Measurements from ENCODE around the gene HNRNPF.
"Not testable (repeated sequence)": the region's sequence is repeated elsewhere in the genome, so short reads cannot be mapped to it uniquely, and the experiment has no call there.

The HNRNPF gene

GRCh38 chr10:43453266-43453831 lies 44.4 kb upstream of the HNRNPF start:
- Histone ChIP-seq H2AFZ (ENCODE audit: low read length) (no peak overlapping the region), H3K4me2 (ENCODE audit: insufficient read depth, low read length, poor library complexity, severe bottlenecking) (no peak overlapping the region), H3K23ac (ENCODE audit: low read depth, low read length, poor library complexity) (no peak overlapping the region), H2BK5ac (ENCODE audit: low read length) (no peak overlapping the region), H3K9ac (ENCODE audit: low read depth, low read length, poor library complexity) (no peak overlapping the region), H3K79me1 (ENCODE audit: low read depth, low read length) (no peaks in the 10 kb centered on the region), H2BK12ac (ENCODE audit: low read length) (no peak overlapping the region), H4K8ac (ENCODE audit: low read depth, low read length) (no peak overlapping the region), H2AK5ac (ENCODE audit: low read depth, low read length) (no peak overlapping the region), H3K14ac (ENCODE audit: low read length) (no peak overlapping the region), H3K18ac (ENCODE audit: low read length) (no peak overlapping the region), H3K4me1 (ENCODE audit: control insufficient read depth in 2 of 2, insufficient read depth in 1 of 2, low read depth in 1 of 2, low read length in 2 of 2) (peaks cover 0 to 3% of the 10 kb centered on the region in 2 donors), H3K27ac (replicated peaks; ENCODE audit: low read length) (no peak overlapping the region), H3K36me3 (replicated peaks in 1 of 2; ENCODE audit: control insufficient read depth in 2 of 2, insufficient read depth in 2 of 2, low read length in 2 of 2) (no peaks in the 10 kb centered on the region), H3K27me3 (ENCODE audit: control insufficient read depth in 3 of 3, insufficient read depth in 3 of 3, low read depth in 1 of 3, low read length in 3 of 3) (no peaks in the 10 kb centered on the region), H2BK15ac (ENCODE audit: low read length) (no peak overlapping the region), H2BK120ac (ENCODE audit: low read depth, low read length) (no peak overlapping the region), H4K91ac (ENCODE audit: low read depth, low read length, poor library complexity) (no peak overlapping the region), H3K9me3 (replicated peaks in 1 of 2; ENCODE audit: control insufficient read depth in 2 of 2, insufficient read depth in 1 of 2, low read depth in 1 of 2, low read length in 2 of 2) (peaks cover 0 to 5% of the 10 kb centered on the region in 2 donors), H3K4ac (ENCODE audit: low read length) (no peak overlapping the region), H3K4me3 (ENCODE audit: low read length in 2 of 2) (no peak overlapping the region)
- no peak for DNase-seq (ENCODE audit: low spot score)
- WGBS, 2 donors (ENCODE audit: extremely low coverage in 2 of 2, insufficient read length in 2 of 2, insufficient replicate concordance in 1 of 2) = no CpG with 5 or more reads among the region's 4 CpGs

- Histone ChIP-seq H3K27ac (replicated peaks; ENCODE audit: low read length) (no peak overlapping the region), H3K23ac (ENCODE audit: low read depth, low read length, poor library complexity) (no peak overlapping the region), H3K18ac (ENCODE audit: low read length) (no peak overlapping the region), H3K79me1 (ENCODE audit: low read depth, low read length) (no peaks in the 10 kb centered on the region), H3K4ac (ENCODE audit: low read length) (no peak overlapping the region), H3K9me3 (replicated peaks in 1 of 2; ENCODE audit: control insufficient read depth in 2 of 2, insufficient read depth in 1 of 2, low read depth in 1 of 2, low read length in 2 of 2) (peaks cover 0 to 8% of the 10 kb centered on the region in 2 donors), H3K14ac (ENCODE audit: low read length) (no peak overlapping the region), H4K91ac (ENCODE audit: low read depth, low read length, poor library complexity) (no peak overlapping the region), H2BK12ac (ENCODE audit: low read length) (no peak overlapping the region), H3K27me3 (ENCODE audit: control insufficient read depth in 3 of 3, insufficient read depth in 3 of 3, low read depth in 1 of 3, low read length in 3 of 3) (no peaks in the 10 kb centered on the region), H2BK120ac (ENCODE audit: low read depth, low read length) (no peak overlapping the region), H4K8ac (ENCODE audit: low read depth, low read length) (no peak overlapping the region), H3K4me2 (ENCODE audit: insufficient read depth, low read length, poor library complexity, severe bottlenecking) (no peak overlapping the region), H2AFZ (ENCODE audit: low read length) (no peak overlapping the region), H3K9ac (ENCODE audit: low read depth, low read length, poor library complexity) (no peak overlapping the region), H3K4me1 (ENCODE audit: control insufficient read depth in 2 of 2, insufficient read depth in 1 of 2, low read depth in 1 of 2, low read length in 2 of 2) (peaks cover 0 to 3% of the 10 kb centered on the region in 2 donors), H3K4me3 (ENCODE audit: low read length in 2 of 2) (no peak overlapping the region), H2BK5ac (ENCODE audit: low read length) (no peak overlapping the region), H2AK5ac (ENCODE audit: low read depth, low read length) (no peak overlapping the region), H3K36me3 (replicated peaks in 1 of 2; ENCODE audit: control insufficient read depth in 2 of 2, insufficient read depth in 2 of 2, low read length in 2 of 2) (no peaks in the 10 kb centered on the region), H2BK15ac (ENCODE audit: low read length) (no peak overlapping the region)
- WGBS, 2 donors (ENCODE audit: extremely low coverage in 2 of 2, insufficient read length in 2 of 2, insufficient replicate concordance in 1 of 2) = no CpG with 5 or more reads among the region's 4 CpGs
- DNase-seq (ENCODE audit: low spot score) = no peak
Measured at GRCh38 chr10:43452356-43452914, 43.4 kb upstream of the HNRNPF start.

- no peak overlapping the region for H2AFZ ChIP-seq (ENCODE audit: low read length)
- no CpG with 5 or more reads among the region's 2 CpGs for WGBS, 2 donors (ENCODE audit: extremely low coverage in 2 of 2, insufficient read length in 2 of 2, insufficient replicate concordance in 1 of 2)
- no peak overlapping the region for H3K14ac ChIP-seq (ENCODE audit: low read length)
- no peak overlapping the region for H3K9ac ChIP-seq (ENCODE audit: low read depth, low read length, poor library complexity)
- no peak overlapping the region for H4K91ac ChIP-seq (ENCODE audit: low read depth, low read length, poor library complexity)
- no peak for DNase-seq (ENCODE audit: low spot score)
- H3K27ac ChIP-seq (replicated peaks; ENCODE audit: low read length) = no peak overlapping the region
- no peak overlapping the region for H3K18ac ChIP-seq (ENCODE audit: low read length)
- H3K36me3 ChIP-seq (replicated peaks in 1 of 2; ENCODE audit: control insufficient read depth in 2 of 2, insufficient read depth in 2 of 2, low read length in 2 of 2) = no peaks in the 10 kb centered on the region
- no peaks in the 10 kb centered on the region for H3K4me1 ChIP-seq (ENCODE audit: control insufficient read depth in 2 of 2, insufficient read depth in 1 of 2, low read depth in 1 of 2, low read length in 2 of 2)
- H2BK120ac ChIP-seq (ENCODE audit: low read depth, low read length) = no peak overlapping the region
- no peak overlapping the region for H4K8ac ChIP-seq (ENCODE audit: low read depth, low read length)
- no peak overlapping the region for H2AK5ac ChIP-seq (ENCODE audit: low read depth, low read length)
- peaks cover 0 to 9% of the 10 kb centered on the region in 2 donors for H3K9me3 ChIP-seq (replicated peaks in 1 of 2; ENCODE audit: control insufficient read depth in 2 of 2, insufficient read depth in 1 of 2, low read depth in 1 of 2, low read length in 2 of 2)
- H2BK5ac ChIP-seq (ENCODE audit: low read length) = no peak overlapping the region
- H3K27me3 ChIP-seq (ENCODE audit: control insufficient read depth in 3 of 3, insufficient read depth in 3 of 3, low read depth in 1 of 3, low read length in 3 of 3) = no peaks in the 10 kb centered on the region
- H2BK15ac ChIP-seq (ENCODE audit: low read length) = no peak overlapping the region
- H3K4me2 ChIP-seq (ENCODE audit: insufficient read depth, low read length, poor library complexity, severe bottlenecking) = no peak overlapping the region
- H3K4me3 ChIP-seq (ENCODE audit: low read length in 2 of 2) = no peak overlapping the region
- H3K23ac ChIP-seq (ENCODE audit: low read depth, low read length, poor library complexity) = no peak overlapping the region
- H2BK12ac ChIP-seq (ENCODE audit: low read length) = no peak overlapping the region
- no peaks in the 10 kb centered on the region for H3K79me1 ChIP-seq (ENCODE audit: low read depth, low read length)
- no peak overlapping the region for H3K4ac ChIP-seq (ENCODE audit: low read length)
Measured at GRCh38 chr10:43448742-43449141, 39.8 kb upstream of the HNRNPF start.

- H3K36me3 ChIP-seq (replicated peaks in 1 of 2; ENCODE audit: control insufficient read depth in 2 of 2, insufficient read depth in 2 of 2, low read length in 2 of 2); H3K9me3 ChIP-seq (replicated peaks in 1 of 2; ENCODE audit: control insufficient read depth in 2 of 2, insufficient read depth in 1 of 2, low read depth in 1 of 2, low read length in 2 of 2); H2BK5ac ChIP-seq (ENCODE audit: low read length); H2BK120ac ChIP-seq (ENCODE audit: low read depth, low read length); H3K4me1 ChIP-seq (ENCODE audit: control insufficient read depth in 2 of 2, insufficient read depth in 1 of 2, low read depth in 1 of 2, low read length in 2 of 2); H4K8ac ChIP-seq (ENCODE audit: low read depth, low read length); H2BK15ac ChIP-seq (ENCODE audit: low read length); DNase-seq (ENCODE audit: low spot score); H3K27ac ChIP-seq (replicated peaks; ENCODE audit: low read length); H3K18ac ChIP-seq (ENCODE audit: low read length); H3K9ac ChIP-seq (ENCODE audit: low read depth, low read length, poor library complexity); H2BK12ac ChIP-seq (ENCODE audit: low read length); H3K4ac ChIP-seq (ENCODE audit: low read length); H4K91ac ChIP-seq (ENCODE audit: low read depth, low read length, poor library complexity); H3K4me2 ChIP-seq (ENCODE audit: insufficient read depth, low read length, poor library complexity, severe bottlenecking); H3K4me3 ChIP-seq (ENCODE audit: low read length in 2 of 2); H3K27me3 ChIP-seq (ENCODE audit: control insufficient read depth in 3 of 3, insufficient read depth in 3 of 3, low read depth in 1 of 3, low read length in 3 of 3); H2AFZ ChIP-seq (ENCODE audit: low read length); H3K79me1 ChIP-seq (ENCODE audit: low read depth, low read length); H3K14ac ChIP-seq (ENCODE audit: low read length); H2AK5ac ChIP-seq (ENCODE audit: low read depth, low read length); H3K23ac ChIP-seq (ENCODE audit: low read depth, low read length, poor library complexity): not testable (repeated sequence)
- WGBS, 2 donors (ENCODE audit: extremely low coverage in 2 of 2, insufficient read length in 2 of 2, insufficient replicate concordance in 1 of 2) = no CpG with 5 or more reads among the region's 53 CpGs
Measured at GRCh38 chr10:43446219-43447017, 37.4 kb upstream of the HNRNPF start.
